ENCODE results near the gene CSKMT.

GRCh38 chr11:62678433-62678769, 13.3 kb downstream of the CSKMT start:
- TF ChIP-seq POLR2A (IDR thresholded peaks at IDR 0.05) (no peak), CTCF (IDR thresholded peaks at IDR 0.05) (no peak)

Data from esophagus squamous epithelium (tissue), 4 donors.